HG02678 (cell line): ENCODE results near the gene IQCF5.
"Not testable (repeated sequence)": the region's sequence is repeated elsewhere in the genome, so short reads cannot be mapped to it uniquely, and the experiment has no call there.

Experiments
- ATAC-seq: cut with Tn5 transposase; IDR thresholded peaks from one replicate; pipeline ENCODE4 v1.9.1; 2021; ENCODE audit warnings: mild to moderate bottlenecking, moderate library complexity; ENCODE audit not compliant: unreplicated experiment

IQCF5 gene

DNA sequence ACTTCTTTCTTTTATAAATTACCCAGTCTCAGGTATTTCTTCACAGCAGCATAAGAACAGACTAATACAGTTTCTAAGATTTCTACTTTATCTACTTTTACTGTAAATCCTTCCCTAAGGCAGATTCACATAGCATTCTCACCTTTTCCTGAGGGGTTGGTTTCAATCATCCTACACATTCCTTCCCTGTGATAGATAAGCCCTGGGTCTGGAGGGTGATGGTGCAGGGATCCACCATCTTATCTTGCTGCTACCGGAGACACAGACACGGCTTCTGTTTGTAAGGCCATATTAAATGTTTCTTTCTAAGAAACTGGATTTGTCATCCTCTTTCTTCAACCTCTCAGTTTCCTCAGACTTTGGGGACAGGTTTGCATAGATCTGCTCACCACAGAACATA is 6.1 kb downstream of the IQCF5 start:
- ATAC-seq = no peak

DNA sequence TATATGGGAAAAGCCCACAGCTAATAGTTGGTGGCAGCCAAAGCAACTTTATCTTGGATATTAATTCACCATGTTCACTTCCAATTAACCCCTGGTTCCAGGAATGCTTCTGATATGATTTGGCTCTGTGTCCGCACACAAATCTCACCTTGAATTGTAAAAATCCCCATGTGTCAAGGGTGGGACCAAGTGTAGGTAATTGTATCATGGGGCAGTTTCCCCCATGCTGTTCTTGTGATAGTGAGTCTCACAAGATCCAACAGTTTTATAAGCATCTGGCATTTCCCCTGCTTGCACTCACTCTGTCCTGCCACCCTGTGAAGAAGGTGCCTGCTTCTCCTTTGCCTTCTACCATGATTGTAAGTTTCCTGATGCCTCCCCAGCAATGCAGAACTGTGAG is 6.5 kb downstream of the IQCF5 start:
- ATAC-seq = not testable (repeated sequence)

DNA sequence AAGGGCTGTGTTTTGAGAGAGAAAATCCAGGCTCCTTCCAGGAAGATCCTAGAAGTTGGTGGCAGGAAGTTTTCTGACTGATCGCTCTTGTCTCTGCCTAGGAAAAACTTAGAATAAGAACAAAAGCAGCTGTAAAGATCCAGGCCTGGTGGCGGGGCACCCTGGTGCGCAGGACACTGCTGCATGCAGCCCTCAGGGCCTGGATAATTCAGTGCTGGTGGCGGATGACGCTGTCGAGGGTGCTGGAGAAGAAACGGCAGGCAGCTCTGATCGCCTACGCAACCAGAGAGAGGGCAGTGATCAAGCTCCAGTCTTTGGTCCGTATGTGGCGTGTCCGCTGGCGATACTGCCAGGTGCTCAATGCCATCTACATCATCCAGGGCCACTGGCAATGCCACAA is 12.5 kb downstream of the IQCF5 start:
- ATAC-seq = no peak

DNA sequence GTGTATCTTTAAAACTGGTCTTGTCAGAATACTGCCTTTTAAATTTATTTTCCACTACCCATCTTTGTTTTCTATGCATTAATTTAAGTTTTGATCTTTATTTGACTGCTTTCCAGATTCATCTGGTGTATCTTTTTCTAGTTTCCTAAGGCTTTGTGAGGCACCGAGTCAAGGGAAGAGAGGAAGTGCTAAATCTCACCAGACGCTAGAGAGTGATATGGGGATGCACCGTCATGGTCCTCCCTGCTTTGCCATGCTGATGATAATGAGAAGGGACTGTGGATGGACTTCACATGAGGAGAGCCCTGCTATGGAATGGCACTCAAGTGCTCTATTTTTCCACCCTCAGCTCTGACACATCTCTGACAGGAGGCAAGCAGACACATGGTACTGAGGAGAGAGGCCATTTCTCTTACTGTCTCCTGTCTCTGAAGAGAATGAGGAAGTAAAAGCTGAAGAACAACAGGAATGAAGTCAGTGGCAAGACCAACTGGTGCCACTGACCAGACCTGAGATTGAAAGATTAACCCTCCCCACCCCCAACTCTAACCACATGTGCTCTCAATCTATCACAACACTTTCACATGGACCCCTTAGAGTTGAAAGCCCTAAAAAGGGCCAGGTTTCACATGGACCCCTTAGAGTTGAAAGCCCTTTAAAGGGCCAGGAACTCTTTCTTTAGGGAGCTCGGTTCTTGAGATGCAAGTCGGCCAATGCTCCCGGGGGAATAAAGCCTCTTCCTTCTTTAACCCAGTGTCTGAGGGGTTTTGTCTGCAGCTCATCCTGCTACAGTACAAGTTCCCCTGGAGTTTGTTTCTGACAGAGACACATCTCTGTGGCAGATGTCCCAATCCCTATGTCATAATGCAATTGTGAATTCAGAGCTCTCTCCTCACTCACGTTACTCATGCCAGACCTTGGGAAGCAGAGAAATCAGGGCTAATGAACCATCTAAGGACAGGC is 14.4 kb downstream of the IQCF5 start, which contains the start of gene IQCF2:
IQCF2 (plus strand) TSS at position 913 of the 963 bp plus-strand sequence. CDS start 52 bp downstream, outside the sequence.
- no peak for ATAC-seq

GRCh38 chr3:51855411-51855810 is 20.0 kb downstream of the IQCF5 start:
- not testable (repeated sequence) for ATAC-seq

- ATAC-seq = no peak
Observed at GRCh38 chr3:51845129-51845528, 30.3 kb downstream of the IQCF5 start.

- ATAC-seq = no peak
Observed at GRCh38 chr3:51836606-51837005, 38.8 kb downstream of the IQCF5 start.

DNA sequence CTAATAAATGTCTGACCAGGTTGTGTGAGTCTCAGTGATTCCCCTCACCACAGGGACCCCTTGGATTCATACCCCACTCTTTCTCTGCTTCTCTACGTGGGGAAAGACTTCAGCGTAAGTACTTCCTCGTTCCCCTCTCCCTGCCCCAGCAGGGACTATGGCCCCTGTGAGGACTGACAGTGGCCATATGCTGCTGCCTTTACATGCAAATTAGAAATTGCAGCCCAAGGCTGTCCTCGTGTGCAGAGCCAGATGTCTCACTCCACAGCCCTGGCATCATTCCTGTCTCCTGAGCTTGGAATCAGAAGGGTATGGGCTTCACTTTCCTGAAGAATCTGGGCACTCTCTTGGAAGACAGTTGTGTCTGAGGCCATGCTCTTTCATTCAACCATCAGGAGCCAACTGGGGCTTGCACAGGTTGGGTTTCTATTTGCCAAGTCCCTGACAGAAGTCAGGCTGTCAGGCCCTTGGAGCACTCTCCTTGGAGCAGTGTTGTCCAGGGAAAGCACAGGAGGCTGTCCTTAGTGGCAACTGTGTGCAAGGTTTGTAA is 44.5 kb downstream of the IQCF5 start:
- no peak for ATAC-seq

DNA sequence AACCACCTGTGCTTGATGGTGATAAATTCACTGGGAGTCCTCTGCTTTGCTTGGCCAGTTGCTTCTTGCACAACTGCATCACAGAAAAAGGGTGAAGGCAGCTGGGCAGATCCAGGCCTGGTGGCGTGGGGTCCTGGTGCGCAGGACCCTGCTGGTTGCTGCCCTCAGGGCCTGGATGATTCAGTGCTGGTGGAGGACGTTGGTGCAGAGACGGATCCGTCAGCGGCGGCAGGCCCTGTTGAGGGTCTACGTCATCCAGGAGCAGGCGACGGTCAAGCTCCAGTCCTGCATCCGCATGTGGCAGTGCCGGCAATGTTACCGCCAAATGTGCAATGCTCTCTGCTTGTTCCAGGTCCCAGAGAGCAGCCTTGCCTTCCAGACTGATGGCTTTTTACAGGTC is 45.1 kb downstream of the IQCF5 start:
- no peak for ATAC-seq

GRCh38 chr3:51828297-51828696 is 47.1 kb downstream of the IQCF5 start:
- no peak for ATAC-seq
